HG03103 (cell line): ENCODE measurements around the gene FAM3B.

ENCODE experiments used
- ATAC-seq: cut with Tn5 transposase; IDR thresholded peaks from one replicate; pipeline ENCODE4 v1.9.1; 2021; ENCODE audit warnings: low read depth; ENCODE audit not compliant: unreplicated experiment

Gene FAM3B

DNA sequence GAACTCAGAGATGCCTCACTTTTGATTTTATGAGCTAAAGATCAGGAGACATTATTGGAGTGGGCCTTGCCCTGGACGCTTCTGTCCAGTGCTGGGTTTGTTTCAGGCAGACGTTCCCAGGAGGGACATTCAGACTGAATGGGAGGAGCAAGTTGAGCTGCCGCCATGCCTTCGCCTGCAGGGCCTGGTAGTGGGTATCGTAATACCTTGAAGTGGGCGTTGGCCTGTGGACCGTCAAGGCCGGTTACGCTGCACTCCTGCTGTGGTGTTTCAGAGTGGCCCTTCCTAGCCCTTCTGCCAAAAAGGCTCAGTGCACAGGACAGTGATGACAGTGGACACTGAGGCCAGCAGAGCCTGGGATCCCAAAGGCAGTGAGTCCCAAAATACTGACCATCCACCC is 1.6 kb downstream of the FAM3B start:
- ATAC-seq: no peak

DNA sequence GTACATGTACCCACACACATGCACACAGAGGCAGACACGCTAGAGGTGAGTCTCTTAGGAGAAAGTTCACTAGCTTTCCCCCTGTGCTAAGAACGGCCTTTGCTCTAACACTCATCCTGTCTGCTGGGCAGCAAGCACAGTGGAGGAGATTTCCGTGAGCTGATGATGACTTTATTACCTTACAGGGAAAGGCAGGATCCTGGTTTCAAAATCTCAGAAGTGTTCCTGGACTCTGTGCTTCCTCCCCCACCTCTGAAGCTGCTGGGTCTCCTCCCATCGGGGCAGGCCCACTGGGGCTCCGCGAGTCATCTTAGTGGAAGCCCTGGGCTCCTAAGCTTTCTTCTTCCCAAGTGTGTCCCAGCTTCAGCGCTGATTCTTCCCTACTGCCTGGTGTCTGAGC is 2.7 kb downstream of the FAM3B start:
- ATAC-seq: no peak

DNA sequence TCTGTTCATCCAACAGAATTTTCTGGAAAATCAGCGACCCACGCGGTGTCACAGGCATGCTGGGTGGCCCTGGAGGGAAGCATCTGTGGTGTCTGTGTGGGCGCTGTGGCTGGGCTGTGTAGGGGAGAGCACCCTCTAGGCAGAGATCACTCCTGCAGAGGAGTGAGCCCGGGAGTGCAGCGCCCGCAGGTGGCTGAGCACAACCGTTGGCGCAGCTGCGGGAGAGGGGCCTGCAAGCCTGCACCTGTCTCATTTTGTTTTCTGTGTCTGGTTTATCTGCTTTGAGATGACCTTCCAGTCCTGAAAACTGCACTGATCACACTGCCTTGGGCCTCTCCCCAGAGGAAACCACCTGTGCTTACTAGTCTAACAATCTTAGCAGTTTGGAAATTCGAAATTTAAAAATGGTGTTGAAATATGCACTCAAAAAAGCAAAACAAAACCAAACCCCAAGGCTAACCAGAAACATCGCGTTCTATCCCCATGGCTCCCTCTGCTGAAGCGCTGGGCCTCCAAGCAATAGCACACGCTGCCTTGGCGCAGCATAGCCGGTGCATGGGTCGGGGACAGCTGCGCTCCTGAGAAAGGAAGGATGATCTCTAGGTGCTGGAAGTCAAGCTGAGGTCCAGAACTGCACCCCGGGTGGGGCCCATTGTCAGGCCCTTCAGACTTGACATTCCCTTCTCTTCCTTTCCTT is 4.8 kb downstream of the FAM3B start:
- no peak for ATAC-seq

DNA sequence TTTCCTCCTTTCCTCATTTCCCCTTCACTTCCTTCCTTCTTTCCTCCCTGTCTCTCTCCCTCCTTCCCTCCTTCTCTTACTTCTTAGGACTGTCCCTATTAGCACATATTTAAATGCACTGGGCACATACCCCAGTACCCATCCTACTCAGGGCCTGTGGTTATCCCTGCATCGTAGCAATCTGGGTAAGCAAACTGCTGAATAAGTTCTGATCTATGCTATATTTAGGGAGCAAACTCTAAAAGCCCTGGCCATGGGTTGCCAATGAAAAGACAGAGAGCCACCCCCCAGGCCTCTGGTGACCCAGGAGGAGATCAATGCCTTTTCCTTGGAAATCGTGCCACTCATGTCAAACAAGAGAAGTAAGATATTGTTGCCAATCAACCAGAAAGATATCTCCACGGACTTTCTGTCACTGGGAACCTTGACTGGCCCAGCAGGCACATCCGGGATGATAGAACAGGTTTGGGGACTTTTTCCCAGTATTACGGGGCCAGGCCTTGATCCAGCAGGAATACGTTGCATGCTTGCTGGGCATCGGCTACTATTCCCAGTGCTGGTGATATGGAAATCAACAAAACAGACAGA is 5.4 kb downstream of the FAM3B start:
- no peak for ATAC-seq

DNA sequence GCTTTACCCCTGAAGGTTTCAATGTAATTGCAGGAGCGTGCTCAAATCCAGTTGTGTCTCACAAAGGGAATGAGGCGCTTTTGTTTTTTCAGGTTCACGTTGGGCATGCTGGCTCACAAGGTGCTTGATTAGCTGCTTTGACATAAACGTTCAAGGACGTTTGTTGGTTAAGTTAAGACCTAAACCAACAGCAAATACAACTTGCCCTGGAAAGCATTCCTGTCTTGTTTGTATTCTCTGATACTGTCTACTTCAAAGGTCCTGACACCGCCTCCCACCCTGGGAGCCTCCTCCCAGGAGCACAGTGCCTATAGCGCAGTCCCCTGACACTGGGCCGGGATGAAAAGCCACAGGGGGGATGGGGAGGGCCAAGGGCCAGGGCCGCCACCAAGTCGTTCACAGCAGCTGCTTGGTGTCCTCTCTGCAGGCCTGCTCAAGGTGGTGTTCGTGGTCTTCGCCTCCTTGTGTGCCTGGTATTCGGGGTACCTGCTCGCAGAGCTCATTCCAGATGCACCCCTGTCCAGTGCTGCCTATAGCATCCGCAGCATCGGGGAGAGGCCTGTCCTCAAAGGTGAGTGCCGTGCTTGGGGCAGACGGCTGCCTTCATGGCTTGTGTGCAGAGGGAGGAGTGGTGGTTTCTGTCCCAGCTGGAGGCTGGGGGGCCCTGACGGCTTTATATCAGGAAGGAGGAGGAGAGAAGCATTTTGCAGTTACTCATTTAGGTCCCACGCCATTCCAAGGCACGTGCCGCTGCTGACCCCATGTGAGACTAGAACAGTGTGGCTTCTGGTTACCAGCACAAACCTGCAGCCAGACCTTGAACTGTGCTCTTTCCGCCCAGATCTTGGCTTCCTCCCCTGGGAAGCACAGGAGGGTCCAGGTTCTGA is 6.1 kb downstream of the FAM3B start:
- ATAC-seq: no peak

DNA sequence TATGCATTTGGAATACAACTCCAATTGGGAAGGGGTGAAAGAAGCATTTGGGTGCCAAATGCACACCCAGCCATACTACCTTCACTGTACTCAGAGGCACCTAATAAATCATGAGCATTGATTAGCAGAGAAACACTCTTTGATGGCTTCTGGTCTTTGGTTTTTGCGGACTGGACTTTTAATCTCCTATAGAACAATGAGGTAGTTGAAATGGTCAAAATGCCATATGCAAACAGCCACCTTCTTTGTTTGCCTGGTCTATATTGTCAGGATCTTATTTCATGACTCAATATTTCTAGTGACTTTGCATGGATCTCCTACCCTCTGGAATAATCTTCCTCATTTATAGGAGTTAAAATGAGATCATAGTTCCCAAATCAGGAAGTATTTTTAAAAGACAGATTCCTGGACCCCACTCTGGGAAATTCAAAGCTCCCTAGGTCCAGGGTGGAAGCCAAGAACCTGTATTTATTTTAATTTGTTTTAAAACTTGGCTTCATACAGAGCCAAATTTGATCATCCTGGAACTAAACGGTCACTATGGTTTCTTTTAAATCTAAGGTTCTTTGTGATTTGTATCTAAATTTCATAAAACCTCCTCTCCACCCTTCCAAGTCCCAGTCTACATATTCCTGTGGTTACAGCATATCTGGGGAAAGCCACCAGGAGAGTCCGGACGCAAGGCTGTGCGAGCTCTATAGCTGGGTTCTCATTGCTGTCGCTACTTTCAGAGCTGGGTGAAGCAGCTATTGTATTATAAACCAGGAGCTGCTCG is 8.7 kb downstream of the FAM3B start:
- no peak for ATAC-seq

DNA sequence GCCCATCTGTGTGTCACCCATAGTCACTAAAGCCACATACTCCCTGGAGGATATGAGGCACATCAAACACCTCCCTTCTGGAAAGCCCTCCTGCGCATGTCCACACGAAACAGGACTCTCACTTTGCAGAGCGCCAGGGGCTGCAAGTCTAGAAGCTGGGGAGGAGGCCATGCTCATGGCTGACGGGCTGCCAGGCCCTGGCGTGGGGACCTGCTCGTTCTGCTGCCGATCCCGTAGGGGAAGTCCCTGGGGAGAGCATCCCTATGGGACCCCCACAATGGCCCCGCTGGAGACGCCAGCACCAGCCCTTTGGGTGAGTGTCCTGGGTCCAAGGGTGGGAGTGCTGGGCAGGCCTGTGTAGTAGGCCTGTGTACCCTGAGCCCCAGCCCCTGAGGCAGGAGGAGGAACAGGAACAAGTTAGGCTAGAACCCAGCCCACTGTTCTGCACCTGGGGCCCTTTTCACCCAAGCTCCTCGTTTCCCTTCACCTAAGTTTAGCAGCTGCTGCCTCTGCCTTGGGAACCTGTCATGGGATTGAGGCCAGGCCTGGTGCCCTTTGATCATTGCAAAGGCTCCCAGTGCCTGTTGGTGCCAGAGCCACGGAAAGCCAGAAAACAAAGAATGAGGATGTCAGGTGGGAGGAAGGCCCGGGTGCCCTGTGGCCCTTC is 9.9 kb downstream of the FAM3B start:
- no peak for ATAC-seq

DNA sequence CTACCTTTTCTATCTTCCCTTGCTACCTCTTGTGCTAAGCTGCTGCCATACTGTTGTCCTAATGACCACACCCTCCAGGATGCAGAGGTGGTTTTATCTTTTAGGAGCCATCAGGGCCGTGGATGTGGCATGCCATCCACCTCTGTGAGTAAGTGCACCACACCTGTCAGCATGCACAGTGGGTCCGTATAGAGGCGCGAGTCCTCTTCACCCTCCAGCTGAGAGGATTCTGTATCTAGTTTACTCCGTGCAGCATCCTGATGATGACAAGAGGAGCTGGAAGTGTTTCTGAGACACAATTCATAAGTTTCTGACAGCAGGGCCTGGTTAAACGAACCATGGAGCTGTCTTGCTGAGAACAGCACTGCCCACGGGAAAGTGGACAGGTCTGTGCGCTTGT is 11.2 kb downstream of the FAM3B start:
- ATAC-seq: no peak

DNA sequence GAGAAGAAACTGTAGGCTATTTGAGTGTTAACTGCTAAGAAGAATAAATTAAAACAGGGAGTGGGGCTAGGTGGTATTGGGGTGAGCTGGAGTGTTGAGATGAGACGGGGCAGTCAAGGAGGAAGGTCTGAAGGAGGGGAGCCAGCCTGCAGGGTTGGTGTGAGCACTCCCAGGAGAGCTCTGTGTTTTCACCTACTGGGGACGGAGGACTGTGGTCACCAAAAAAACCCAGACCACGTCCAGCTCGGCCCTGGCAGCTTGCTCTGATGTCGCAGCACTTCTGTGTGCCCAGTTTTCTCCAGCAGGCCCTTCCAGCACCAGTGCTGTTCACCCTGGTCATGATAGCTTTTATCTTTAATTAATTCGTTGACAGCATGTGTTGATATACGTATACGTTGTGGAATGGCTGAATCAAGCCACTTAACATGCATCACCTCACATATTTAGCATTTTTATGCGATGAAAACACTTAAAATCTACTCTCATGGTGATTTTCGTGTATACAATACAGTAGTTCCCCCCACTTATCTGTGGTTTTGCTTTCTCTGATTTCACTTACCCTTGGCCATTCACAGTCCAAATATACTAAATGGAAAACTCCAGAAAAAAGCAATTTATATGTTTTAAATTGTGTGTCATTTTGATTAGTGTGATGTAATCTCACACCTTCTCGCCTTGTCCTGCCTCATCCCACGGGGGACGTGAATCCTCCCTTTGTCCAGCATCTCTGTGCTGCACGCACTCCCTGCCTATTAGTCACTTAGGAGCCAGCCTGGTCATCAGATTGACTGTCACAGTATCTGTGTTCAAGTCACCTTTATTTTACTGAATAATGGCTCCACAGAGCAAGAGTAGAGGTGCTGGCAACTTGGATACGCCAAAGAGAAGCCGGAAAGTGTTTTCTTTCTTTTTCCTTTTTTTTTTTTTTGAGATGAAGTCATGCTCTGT is 12.3 kb downstream of the FAM3B start:
- ATAC-seq: no peak

DNA sequence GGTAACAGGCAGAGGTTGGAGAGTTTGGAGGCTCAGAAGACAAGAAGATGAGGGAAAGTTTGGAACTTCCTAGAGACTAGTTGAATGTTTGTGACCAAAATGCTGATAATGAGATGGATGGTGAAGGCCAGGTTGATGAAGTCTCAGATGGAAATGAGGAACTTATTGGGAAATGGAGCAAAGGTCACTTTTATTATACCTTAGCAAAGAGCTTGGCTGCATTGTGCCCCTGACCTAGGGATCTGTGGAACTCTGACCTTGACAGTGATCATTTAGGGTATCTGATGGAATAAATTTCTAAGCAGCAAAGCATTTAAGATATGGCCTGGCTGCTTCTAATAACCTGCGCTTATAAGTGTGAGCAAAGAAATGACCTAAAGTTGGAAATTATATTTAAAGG is 17.2 kb downstream of the FAM3B start:
- no peak for ATAC-seq

DNA sequence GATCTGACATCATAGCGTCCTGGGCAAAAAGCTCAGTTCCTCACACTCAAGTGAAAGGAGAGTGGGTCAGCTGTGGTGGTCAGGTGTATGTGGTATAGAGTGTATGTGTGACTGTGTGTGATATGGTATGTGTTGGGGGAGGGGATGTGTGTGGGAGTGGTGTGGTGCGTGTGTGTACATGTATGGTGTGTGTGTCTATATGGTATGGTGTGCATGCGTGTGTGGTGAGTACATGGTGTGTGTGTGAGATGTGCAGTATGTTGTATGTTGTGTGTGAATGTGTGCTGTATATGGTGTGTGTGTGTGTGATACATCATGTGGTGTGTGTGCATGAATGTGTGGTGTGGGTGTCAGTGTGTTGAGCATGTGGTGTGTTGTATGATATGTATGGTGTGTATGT is 20.9 kb downstream of the FAM3B start:
- no peak for ATAC-seq

DNA sequence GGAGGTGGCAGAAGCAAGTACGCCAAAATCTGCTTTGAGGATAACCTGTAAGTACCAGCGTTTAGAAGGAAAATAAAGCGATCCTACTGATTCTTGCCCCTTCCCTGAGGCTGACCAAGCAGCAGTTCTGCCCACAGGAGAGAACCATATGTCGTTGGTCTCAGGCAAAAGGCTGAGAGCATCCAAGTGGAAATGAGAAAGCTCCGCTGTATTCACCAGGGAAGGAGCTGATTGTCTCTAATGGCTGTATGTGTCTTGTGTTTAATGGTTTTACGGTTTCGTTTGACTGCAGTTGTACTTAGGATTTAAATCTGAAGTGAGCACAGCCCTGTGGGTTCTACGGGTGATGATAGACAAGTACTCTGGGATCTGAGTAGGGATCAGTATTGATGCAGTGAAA is 21.9 kb downstream of the FAM3B start:
- ATAC-seq: no peak

DNA sequence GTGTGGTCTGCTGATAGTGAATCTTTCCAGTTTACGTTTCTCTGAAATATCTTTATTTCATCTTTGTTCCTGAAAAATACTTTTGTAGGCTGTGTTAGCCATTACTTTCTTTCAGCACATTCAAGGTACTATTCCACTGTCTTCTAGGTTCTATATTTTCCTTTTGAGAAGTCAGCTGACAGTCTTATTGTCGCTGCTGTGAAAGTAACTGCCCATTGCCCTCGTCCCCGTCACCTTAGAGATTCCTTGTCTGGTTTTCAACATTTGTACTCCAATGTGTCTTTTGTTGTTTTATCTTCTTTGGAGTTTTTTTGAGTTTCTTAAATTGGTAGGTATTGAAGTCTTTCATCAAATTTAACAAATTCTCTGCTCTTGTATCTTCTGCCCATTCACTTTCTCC is 25.4 kb downstream of the FAM3B start:
- no peak for ATAC-seq

DNA sequence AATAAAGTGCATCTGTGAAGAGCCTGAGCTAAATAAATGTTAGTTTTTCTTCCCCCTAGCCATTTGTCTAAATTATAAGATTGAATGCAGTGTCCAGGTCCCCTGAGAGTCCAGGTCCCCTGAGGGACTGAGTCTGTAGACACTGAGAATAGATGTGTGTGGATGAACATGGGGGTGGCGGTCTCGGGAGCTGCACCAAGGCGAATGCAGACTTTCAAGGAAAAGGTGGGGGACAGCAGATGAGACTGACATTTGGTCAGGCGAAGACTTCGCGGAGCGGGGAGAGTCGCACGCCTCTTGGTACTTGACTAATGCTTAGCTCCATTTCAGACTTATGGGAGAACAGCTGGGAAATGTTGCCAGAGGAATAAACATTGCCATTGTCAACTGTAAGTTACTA is 27.5 kb downstream of the FAM3B start:
- no peak for ATAC-seq

DNA sequence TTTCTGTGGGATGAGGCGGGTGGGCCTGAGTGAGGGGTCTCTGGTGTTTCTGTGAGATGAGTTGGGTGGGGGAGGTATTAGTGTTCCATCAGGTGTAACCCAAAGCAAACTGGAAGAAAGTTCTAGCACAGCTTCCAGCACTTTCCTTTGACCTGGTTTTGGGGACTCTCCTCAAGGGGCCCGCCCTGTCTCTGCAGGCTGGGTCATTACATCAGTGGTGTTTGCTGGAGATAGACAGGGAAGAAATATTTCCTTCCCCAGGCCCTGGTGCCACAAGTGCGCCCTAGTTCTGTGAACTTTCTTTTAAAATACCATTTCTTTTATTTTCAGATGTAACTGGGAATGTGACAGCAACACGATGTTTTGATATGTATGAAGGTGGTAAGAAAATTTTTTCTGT is 28.8 kb downstream of the FAM3B start:
- no peak for ATAC-seq

DNA sequence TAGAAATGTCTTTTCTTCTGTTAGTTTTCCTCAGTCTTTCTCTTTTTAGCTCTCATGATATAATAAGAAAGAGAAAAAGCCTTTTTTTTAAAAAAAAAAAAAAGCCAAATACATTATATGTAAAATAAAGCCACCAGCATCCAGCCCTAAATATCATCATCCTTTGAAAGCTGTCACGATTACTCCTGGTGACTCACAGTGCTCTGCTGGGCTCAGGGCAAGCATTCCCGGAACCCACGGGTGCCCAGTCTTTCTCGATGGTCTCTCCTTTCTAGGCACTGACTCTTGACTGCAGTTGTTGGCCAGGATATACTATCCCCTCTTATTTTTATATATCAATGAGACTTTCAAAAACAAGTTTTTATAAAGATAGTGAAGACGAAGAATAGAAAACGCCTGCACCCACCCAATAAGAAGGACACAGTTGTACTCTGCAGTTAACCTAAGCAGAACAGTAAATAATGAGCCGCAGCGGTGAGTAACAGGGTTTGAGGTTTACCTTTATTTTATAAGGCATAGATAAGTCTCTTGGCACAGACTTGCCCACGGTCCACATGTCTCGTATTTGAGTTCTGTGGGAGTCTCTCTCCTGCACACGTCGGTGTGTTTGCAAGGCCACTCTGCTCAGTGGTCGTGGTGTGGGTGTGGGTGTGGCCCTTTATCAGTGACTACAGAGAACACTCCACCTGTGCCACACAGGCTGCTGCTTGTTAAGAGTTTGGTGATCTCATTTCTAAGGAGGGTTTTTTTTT is 29.5 kb downstream of the FAM3B start:
- ATAC-seq: no peak

DNA sequence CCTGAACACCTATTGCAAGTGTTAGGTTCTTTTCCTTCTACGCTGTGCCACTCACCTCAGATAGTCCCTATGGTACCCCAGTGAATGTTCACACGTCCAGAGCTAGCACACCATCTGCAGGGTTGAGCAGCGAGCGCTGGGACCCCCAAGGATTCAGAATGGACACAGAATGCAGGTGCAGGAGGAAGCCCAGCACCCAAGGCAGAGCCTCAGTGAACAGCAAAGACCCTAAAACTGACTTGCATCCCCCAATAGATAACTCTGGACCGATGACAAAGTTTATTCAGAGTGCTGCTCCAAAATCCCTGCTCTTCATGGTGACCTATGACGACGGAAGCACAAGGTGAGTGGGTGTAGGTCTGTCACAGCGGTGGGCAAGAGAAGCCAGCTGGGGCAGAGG is 30.2 kb downstream of the FAM3B start:
- ATAC-seq: no peak

DNA sequence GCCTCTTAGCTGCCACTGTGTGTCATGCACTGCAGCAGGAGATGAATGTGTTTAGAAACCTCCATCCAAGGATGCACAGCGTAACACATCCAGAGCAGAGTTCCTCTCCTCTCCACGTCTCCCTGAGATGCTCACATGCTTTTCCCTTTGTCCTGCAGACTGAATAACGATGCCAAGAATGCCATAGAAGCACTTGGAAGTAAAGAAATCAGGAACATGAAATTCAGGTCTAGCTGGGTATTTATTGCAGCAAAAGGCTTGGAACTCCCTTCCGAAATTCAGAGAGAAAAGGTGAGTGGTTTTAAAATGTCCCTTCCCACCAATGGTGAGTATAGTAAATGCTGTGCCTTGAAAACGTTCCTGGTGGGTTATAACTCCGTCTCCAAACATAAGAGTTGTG is 31.8 kb downstream of the FAM3B start:
- ATAC-seq: no peak

DNA sequence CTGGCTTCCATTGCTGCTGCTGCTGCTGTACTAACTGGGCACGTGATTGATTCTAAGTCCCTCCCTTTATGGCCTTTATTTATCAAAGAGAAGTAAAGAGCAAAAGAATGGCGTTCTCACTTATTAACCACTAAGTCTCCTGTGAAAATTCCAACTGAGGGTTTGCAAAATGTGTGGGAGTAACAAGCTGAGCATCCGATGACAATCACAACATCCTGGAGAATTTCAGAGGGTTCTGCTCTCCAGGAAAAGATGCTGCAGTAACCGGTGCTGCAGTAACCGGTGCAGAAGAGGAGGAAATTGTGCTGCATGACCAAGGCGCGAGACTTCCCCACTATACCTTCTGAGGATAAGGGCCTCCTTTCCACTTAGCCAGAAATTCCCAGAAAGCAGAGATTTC is 32.5 kb downstream of the FAM3B start:
- no peak for ATAC-seq
